Activated CD4-positive, alpha-beta memory T cell treated with anti-CD3 and anti-CD28 coated beads for 36 hours (primary cell): Measurements from ENCODE around the gene PPOX. TPM values are rescaled to one million over a fixed set of nuclear protein-coding genes. Genes with fewer than 3 reads are reported as not detected.

Experiments used
- CTCF ChIA-PET: fragments of 350-600 bp; sonication (Branson Sonifier 250); formaldehyde crosslinking; loops from one replicate; lab custom pipeline; 2021; ENCODE audit warnings: antibody characterized with exemption, inconsistent platforms; lab: Charles Lee
- POLR2A ChIA-PET: fragments of 350-600 bp; sonication (Branson Sonifier 250); formaldehyde crosslinking; loops from one replicate; lab custom pipeline; 2021; ENCODE audit warnings: antibody characterized with exemption; lab: Charles Lee
- DNase-seq: peaks from one replicate; pipeline ENCODE4 v3.0.0-alpha.2; 2020
- H3K27ac Mint-ChIP-seq: one replicate; pipeline ENCODE4 v1.8.0; 2021; ENCODE audit warnings: mixed read lengths
- H3K27me3 Mint-ChIP-seq: one replicate; pipeline ENCODE4 v1.8.0; 2021; ENCODE audit warnings: mixed read lengths
- H3K36me3 Mint-ChIP-seq: one replicate; pipeline ENCODE4 v1.8.0; 2021; ENCODE audit warnings: mixed read lengths
- H3K4me1 Mint-ChIP-seq: one replicate; pipeline ENCODE4 v1.8.0; 2021; ENCODE audit warnings: low read depth, mixed read lengths
- H3K4me3 Mint-ChIP-seq: one replicate; pipeline ENCODE4 v1.8.0; 2021; ENCODE audit warnings: mild to moderate bottlenecking, mixed read lengths
- H3K9me3 Mint-ChIP-seq: one replicate; pipeline ENCODE4 v1.8.0; 2021; ENCODE audit warnings: mixed read lengths
- intact Hi-C: fragments of 100-400 bp; cut with micrococcal nuclease; formaldehyde crosslinking; loops from one replicate; pipeline ENCODE4 v1.15.1; 2023
- total RNA-seq, 2 experiments: library from RNA; stranded (reverse); gene quantifications; one replicate each; pipeline ENCODE4 v1.2.3, GENCODE V29; 2021

The PPOX gene
- total RNA-seq, 2 experiments from 2014 or later = 27.0 to 30.7 TPM

GRCh38 chr1:161153682-161154337 lies 12.4 kb upstream of the PPOX start, which contains the start of gene UFC1:
Gene UFC1 (plus strand): TSS chr1:161153978. CDS start chr1:161153998, 20 bp downstream.
- Mint-ChIP-seq H3K4me3 (peak within 1 kb of the TSS; percentile 86), H3K27ac (peak within 1 kb of the TSS; percentile 97), H3K9me3 (no peaks in the 10 kb centered on the region), H3K36me3 (peaks cover 18% of the 10 kb centered on the region), H3K4me1 (peaks cover 19% of the 10 kb centered on the region), H3K27me3 (no peaks in the 10 kb centered on the region)
- CTCF ChIA-PET = interaction anchor here (0.9 to 3.6 kb wide), 7 partner anchors 12 to 228 kb away, joined by 3 to 23 read pairs (median 4); partner anchors contain the start of genes B4GALT3, DEDD and PPOX
- POLR2A ChIA-PET = interaction anchor here (0.7 to 2.6 kb wide), 7 partner anchors 13 to 108 kb away, joined by 4 to 16 read pairs (median 5); partner anchors contain the start of genes B4GALT3, DEDD, PPOX and USF1
- peak; percentile 88 for DNase-seq
- intact Hi-C loops = loop anchor here (1.0 kb wide), 2 partner anchors 22 to 36 kb away; partner anchors contain the start of genes DEDD, NIT1 and PFDN2

- H3K36me3 Mint-ChIP-seq = peaks cover 31% of the 10 kb centered on the region
- H3K4me3 Mint-ChIP-seq = no peak overlapping the region
- POLR2A ChIA-PET = interaction anchor here (0.6 to 3.8 kb wide), 4 partner anchors 8 to 142 kb away, joined by 3 to 25 read pairs (median 4); partner anchors contain the start of genes DEDD and PPOX
Observed at GRCh38 chr1:161157867-161158266, 8.4 kb upstream of the PPOX start.

GRCh38 chr1:161158316-161159010 lies 7.8 kb upstream of the PPOX start:
- H3K36me3 Mint-ChIP-seq = peaks cover 31% of the 10 kb centered on the region
- no peak for DNase-seq
- no peaks in the 10 kb centered on the region for H3K27me3 Mint-ChIP-seq
- peak overlapping the region; percentile 78 for H3K4me3 Mint-ChIP-seq
- intact Hi-C loops = no loop called here
- peak overlapping the region; percentile 81 for H3K27ac Mint-ChIP-seq
- no peaks in the 10 kb centered on the region for H3K9me3 Mint-ChIP-seq
- ChIA-PET POLR2A (interaction anchor here (0.9 to 1.3 kb wide), 3 partner anchors 26 to 41 kb away, joined by 3 to 4 read pairs (median 3); partner anchors contain the start of gene DEDD), CTCF (interaction anchor here (0.6 to 1.9 kb wide), 4 partner anchors 11 to 447 kb away, joined by 3 to 4 read pairs (median 3); partner anchors contain the start of gene CD48)
- H3K4me1 Mint-ChIP-seq = peaks cover 55% of the 10 kb centered on the region

More at GRCh38 chr1:161157867-161158266, 8.4 kb upstream of the PPOX start:
- CTCF ChIA-PET = interaction anchor here (0.6 to 1.9 kb wide), 7 partner anchors 11 to 446 kb away, joined by 3 to 4 read pairs (median 3); partner anchors contain the start of genes CD48 and TOMM40L
- Mint-ChIP-seq H3K27me3 (no peaks in the 10 kb centered on the region), H3K9me3 (no peaks in the 10 kb centered on the region), H3K27ac (peak overlapping the region; percentile 47), H3K4me1 (peaks cover 52% of the 10 kb centered on the region)
- no peak for DNase-seq
- intact Hi-C loops = no loop called here

GRCh38 chr1:161159087-161159912 lies 6.9 kb upstream of the PPOX start, which contains the start of gene USP21:
Gene USP21 (plus strand): TSS chr1:161159500. CDS start chr1:161160641, 1,141 bp downstream.
- intact Hi-C loops = no loop called here
- Mint-ChIP-seq H3K4me1 (peaks cover 57% of the 10 kb centered on the region), H3K36me3 (peaks cover 34% of the 10 kb centered on the region), H3K9me3 (no peaks in the 10 kb centered on the region), H3K4me3 (peak within 1 kb of the TSS; percentile 78), H3K27ac (peak within 1 kb of the TSS; percentile 81), H3K27me3 (no peaks in the 10 kb centered on the region)
- ChIA-PET POLR2A (interaction anchor here (0.9 kb wide), 1 partner anchor 42 kb away, joined by 3 read pairs; no protein-coding TSS in a partner anchor), CTCF (interaction anchor here (0.8 to 1.9 kb wide), 3 partner anchors 12 to 62 kb away, joined by 3 to 4 read pairs (median 3); no protein-coding TSS in a partner anchor)
- peak; percentile 95 for DNase-seq

GRCh38 chr1:161159913-161160243 lies 6.3 kb upstream of the PPOX start:
- H3K4me3 Mint-ChIP-seq = peak overlapping the region; percentile 78
- peaks cover 55% of the 10 kb centered on the region for H3K4me1 Mint-ChIP-seq
- peak overlapping the region; percentile 81 for H3K27ac Mint-ChIP-seq
- DNase-seq = no peak
- intact Hi-C loops = no loop called here
- CTCF ChIA-PET = no interaction called here
- no peaks in the 10 kb centered on the region for H3K9me3 Mint-ChIP-seq
- no peaks in the 10 kb centered on the region for H3K27me3 Mint-ChIP-seq
- POLR2A ChIA-PET = no interaction called here
- peaks cover 34% of the 10 kb centered on the region for H3K36me3 Mint-ChIP-seq

GRCh38 chr1:161160671-161161145 lies 5.5 kb upstream of the PPOX start:
- DNase-seq = no peak
- ChIA-PET CTCF (no interaction called here), POLR2A (interaction anchor here (1.6 kb wide), 1 partner anchor 16 kb away, joined by 5 read pairs; no protein-coding TSS in a partner anchor)
- intact Hi-C loops = no loop called here
- Mint-ChIP-seq H3K4me3 (peak overlapping the region; percentile 78), H3K27me3 (no peaks in the 10 kb centered on the region), H3K36me3 (peaks cover 34% of the 10 kb centered on the region), H3K4me1 (peaks cover 54% of the 10 kb centered on the region), H3K9me3 (no peaks in the 10 kb centered on the region), H3K27ac (no peak overlapping the region)

GRCh38 chr1:161161652-161162051 lies 4.6 kb upstream of the PPOX start:
- Mint-ChIP-seq H3K27ac (no peak overlapping the region), H3K36me3 (peaks cover 34% of the 10 kb centered on the region), H3K27me3 (no peaks in the 10 kb centered on the region), H3K9me3 (no peaks in the 10 kb centered on the region), H3K4me3 (no peak overlapping the region), H3K4me1 (peaks cover 57% of the 10 kb centered on the region)
- CTCF ChIA-PET = no interaction called here
- no peak for DNase-seq
- intact Hi-C loops = no loop called here
- POLR2A ChIA-PET = interaction anchor here (1.0 to 1.6 kb wide), 2 partner anchors 9 to 15 kb away, joined by 4 to 5 read pairs; no protein-coding TSS in a partner anchor

- Mint-ChIP-seq H3K36me3 (peaks cover 31% of the 10 kb centered on the region), H3K9me3 (no peaks in the 10 kb centered on the region), H3K4me1 (peaks cover 59% of the 10 kb centered on the region), H3K27me3 (no peaks in the 10 kb centered on the region), H3K27ac (no peak overlapping the region), H3K4me3 (no peak overlapping the region)
- CTCF ChIA-PET = interaction anchor here (1.4 kb wide), 1 partner anchor 15 kb away, joined by 3 read pairs; the partner anchor contains the start of gene B4GALT3
- intact Hi-C loops = no loop called here
- DNase-seq = no peak
- POLR2A ChIA-PET = interaction anchor here (1.0 to 1.6 kb wide), 2 partner anchors 9 to 14 kb away, joined by 4 to 5 read pairs; no protein-coding TSS in a partner anchor
Observed at GRCh38 chr1:161162052-161162451, 4.2 kb upstream of the PPOX start.

- Mint-ChIP-seq H3K27ac (no peak overlapping the region), H3K9me3 (no peaks in the 10 kb centered on the region), H3K36me3 (peaks cover 24% of the 10 kb centered on the region), H3K4me1 (peaks cover 63% of the 10 kb centered on the region), H3K27me3 (no peaks in the 10 kb centered on the region), H3K4me3 (no peak overlapping the region)
- CTCF ChIA-PET = interaction anchor here (1.4 kb wide), 1 partner anchor 14 kb away, joined by 3 read pairs; the partner anchor contains the start of gene B4GALT3
- DNase-seq = no peak
- POLR2A ChIA-PET = interaction anchor here (1.0 kb wide), 1 partner anchor 8 kb away, joined by 4 read pairs; no protein-coding TSS in a partner anchor
- intact Hi-C loops = no loop called here
Observed at GRCh38 chr1:161162806-161163205, 3.4 kb upstream of the PPOX start.

- H3K27me3 Mint-ChIP-seq = no peaks in the 10 kb centered on the region
- CTCF ChIA-PET = interaction anchor here (1.0 kb wide), 1 partner anchor 31 kb away, joined by 3 read pairs; the partner anchor contains the start of gene DEDD
- POLR2A ChIA-PET = no interaction called here
- peaks cover 16% of the 10 kb centered on the region for H3K36me3 Mint-ChIP-seq
- peaks cover 64% of the 10 kb centered on the region for H3K4me1 Mint-ChIP-seq
- no peak overlapping the region for H3K4me3 Mint-ChIP-seq
- intact Hi-C loops = no loop called here
- no peak for DNase-seq
- no peaks in the 10 kb centered on the region for H3K9me3 Mint-ChIP-seq
- H3K27ac Mint-ChIP-seq = peak overlapping the region; percentile 16
Observed at GRCh38 chr1:161163793-161164192, 2.4 kb upstream of the PPOX start.
